Stimulated activated CD8-positive, alpha-beta memory T cell treated with anti-CD3 and anti-CD28 coated beads, Interleukin-12 subunit alpha, Interleukin-12 subunit beta, amount 100 ng/mL, for 24 hours (primary cell): ENCODE data around the gene CNPY2.
A peak's percentile ranks its signal among the peaks of the same experiment; 100 is the strongest.
"Not testable (repeated sequence)": the region's sequence is repeated elsewhere in the genome, so short reads cannot be mapped to it uniquely, and the experiment has no call there.

Experiments
- DNase-seq: peaks from one replicate; pipeline ENCODE4 v3.0.0-alpha.2; 2020; ENCODE audit errors: extremely low read depth

CNPY2 gene

GRCh38 chr12:56333679-56334489, 18.1 kb upstream of the CNPY2 start, which contains the start of gene PAN2:
Gene PAN2 (minus strand): TSS chr12:56334000. CDS start chr12:56333094, 906 bp downstream.
- peak; percentile 83 for DNase-seq

- no peak for DNase-seq
Observed at GRCh38 chr12:56333197-56333678, 17.4 kb upstream of the CNPY2 start.

- no peak for DNase-seq
Observed at GRCh38 chr12:56332512-56333196, 16.9 kb upstream of the CNPY2 start.

- no peak for DNase-seq
Observed at GRCh38 chr12:56330936-56331490, 15.2 kb upstream of the CNPY2 start.

- no peak for DNase-seq
Observed at GRCh38 chr12:56326533-56326932, 10.7 kb upstream of the CNPY2 start.

- no peak for DNase-seq
Observed at GRCh38 chr12:56326126-56326525, 10.3 kb upstream of the CNPY2 start.

GRCh38 chr12:56324206-56324605, 8.4 kb upstream of the CNPY2 start:
- DNase-seq, result no peak

GRCh38 chr12:56321610-56322009, 5.8 kb upstream of the CNPY2 start:
- DNase-seq, result not testable (repeated sequence)

- DNase-seq, result no peak
Observed at GRCh38 chr12:56321027-56321426, 5.2 kb upstream of the CNPY2 start.

GRCh38 chr12:56317675-56318074, 1.9 kb upstream of the CNPY2 start:
- DNase-seq, result no peak

- no peak for DNase-seq
Observed at GRCh38 chr12:56315249-56315621, 553 bp downstream of the CNPY2 start.

- no peak for DNase-seq
Observed at GRCh38 chr12:56311003-56311402, 4.8 kb downstream of the CNPY2 start.

- DNase-seq, result no peak
Observed at GRCh38 chr12:56308714-56309113, 7.1 kb downstream of the CNPY2 start.

GRCh38 chr12:56307221-56307965, 8.4 kb downstream of the CNPY2 start:
- no peak for DNase-seq

GRCh38 chr12:56304872-56305590, 10.8 kb downstream of the CNPY2 start:
- DNase-seq, result no peak

GRCh38 chr12:56304276-56304675, 11.5 kb downstream of the CNPY2 start:
- DNase-seq, result no peak

- no peak for DNase-seq
Observed at GRCh38 chr12:56300644-56301464, 14.9 kb downstream of the CNPY2 start.

- peak; percentile 96 for DNase-seq
Observed at GRCh38 chr12:56299853-56300643, 15.7 kb downstream of the CNPY2 start, which contains the start of gene CS. Gene CS (minus strand): TSS chr12:56300330. CDS start chr12:56300201, 129 bp downstream.

GRCh38 chr12:56299308-56299852, 16.4 kb downstream of the CNPY2 start:
- no peak for DNase-seq
